AG20443 (cell line): Measurements from ENCODE around the gene HEY2.
"Not testable (repeated sequence)": the region's sequence is repeated elsewhere in the genome, so short reads cannot be mapped to it uniquely, and the experiment has no call there.

ENCODE experiments used
- DNase-seq: peaks from one replicate; pipeline ENCODE4 v3.0.0; 2012; ENCODE audit warnings: low spot score, mixed read lengths

The HEY2 gene

DNA sequence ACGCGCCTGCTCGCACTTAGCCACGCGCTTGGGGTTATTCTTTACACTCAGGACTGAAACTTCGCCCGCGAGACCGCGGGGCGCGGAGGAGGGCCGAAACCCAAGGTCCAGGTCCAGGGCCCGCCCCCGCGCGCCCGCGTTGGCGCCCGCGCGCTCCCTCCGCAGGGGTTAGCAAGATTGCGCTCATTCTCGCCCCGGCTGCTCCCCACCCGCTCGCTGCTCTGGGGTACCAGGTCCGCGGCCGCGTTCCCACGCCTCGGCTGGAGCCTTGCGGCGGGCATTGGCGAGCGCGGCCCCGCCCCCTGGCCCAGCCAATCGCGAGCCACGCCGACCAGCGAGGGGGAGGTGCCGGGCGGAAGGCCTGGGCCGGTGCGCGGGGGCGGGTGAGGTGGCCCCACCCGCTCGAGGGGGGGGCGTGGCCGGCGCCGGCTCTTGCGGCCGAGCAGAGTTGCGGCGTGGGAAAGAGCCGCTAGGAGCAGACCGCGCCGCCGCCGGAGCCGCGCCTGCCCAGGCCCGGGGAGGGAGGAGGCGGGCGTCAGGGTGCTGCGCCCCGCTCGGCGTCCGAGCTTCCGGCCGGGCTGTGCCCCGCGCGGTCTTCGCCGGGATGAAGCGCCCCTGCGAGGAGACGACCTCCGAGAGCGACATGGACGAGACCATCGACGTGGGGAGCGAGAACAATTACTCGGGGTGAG is at the start of gene HEY2:
HEY2 (plus strand) TSS at position 460 of the 692 bp plus-strand sequence; CDS start at position 605, 145 bp downstream.
- peak; percentile 99 for DNase-seq

DNA sequence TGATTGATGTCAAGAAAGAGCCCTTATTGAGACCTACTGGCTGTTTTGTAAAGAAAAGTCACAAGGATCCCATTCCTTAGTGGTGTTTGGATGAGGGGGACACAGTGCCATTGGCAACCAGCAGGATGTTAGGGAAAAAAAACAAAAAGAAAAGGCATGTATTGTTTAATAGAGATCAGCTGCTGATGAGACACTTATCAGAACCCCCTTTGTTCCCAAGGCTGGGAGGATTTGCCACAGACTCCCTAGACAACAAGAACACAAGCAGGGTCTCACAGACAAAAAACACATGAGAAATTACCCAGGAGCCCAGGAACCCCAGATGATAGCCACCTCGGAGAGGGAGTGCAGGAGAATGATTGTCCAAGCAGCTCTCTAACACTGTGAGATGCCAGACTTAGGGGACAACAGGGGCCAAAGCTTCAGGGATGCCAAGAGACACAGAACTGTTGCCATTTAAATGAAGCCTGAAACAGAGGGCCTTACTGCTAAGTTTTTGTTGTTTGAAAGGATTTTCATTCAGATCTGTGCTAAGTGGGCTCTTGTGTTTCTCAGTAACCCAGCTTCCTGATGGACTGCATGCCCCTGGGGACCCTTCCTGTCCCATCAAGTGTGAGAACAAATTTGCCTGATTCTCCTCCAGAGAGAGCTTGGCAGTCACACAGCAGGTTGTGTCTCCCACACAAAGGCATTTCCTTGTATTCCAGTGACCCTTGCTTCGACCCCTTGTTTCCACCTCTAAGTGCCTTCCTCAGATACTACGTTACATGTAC is 48.7 kb upstream of the HEY2 start:
- DNase-seq = no peak

DNA sequence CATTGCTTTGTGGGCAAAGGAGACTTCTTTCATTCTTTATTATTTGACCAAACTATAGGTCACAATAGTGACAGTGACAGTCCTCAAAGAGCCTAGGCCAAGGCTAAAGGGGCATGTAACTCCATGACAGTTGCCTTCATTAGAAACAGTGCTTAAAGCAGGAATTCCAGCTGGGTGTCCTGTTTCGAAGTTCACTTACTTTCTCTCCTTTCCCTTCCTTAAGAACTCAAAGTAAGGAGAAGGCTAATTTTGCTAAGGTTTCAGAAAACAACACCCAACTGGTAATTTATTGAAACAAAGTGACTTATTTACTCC is 48.1 kb upstream of the HEY2 start:
- no peak for DNase-seq

DNA sequence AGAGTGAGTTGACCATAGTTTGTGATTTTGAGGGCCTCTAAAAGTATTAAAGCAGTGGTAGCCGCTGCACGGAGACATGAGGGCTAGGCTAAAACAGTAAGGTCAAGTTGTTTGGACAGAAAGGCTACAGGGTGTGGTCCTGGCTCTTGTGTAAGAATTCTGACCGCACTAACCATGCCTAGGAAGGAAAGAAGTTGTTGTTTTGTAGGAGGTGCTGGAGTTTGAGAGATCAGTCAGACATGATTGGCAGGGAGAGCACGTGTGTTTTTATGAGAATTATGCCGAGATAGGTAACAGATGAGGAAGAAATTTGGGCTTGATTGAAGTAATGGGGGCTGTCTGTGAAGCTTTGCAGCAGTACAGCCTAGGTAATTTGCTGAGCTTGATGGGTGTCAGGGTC is 45.5 kb upstream of the HEY2 start:
- not testable (repeated sequence) for DNase-seq

DNA sequence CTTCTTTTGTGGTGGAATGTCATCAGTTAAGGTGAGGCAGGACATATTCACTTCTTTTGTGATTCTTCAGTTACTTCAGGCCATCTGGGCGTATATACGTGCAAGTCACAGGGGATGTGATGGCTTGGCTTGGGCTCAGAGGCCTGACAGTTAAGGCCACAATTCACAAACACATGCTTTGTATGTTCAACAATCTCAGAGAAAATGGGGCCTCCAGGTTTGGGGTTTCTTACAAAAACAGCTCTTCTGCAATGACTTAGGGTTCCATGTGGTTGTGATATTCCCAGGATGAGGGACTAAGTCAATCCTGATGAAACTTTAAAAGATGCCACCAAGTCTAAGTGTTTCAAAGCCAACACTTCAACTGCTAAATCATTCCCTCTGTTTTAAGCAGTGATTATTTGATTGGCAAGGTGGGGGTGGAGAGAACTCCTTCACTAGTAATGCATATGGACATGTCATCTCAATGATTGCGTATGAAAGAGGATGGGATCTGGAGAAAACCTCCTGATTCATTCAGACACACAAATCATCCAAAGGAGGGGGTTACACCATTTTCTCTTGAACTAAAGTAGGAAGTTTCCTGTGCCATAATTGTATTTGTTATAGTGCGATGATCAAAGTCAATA is 41.7 kb upstream of the HEY2 start:
- no peak for DNase-seq

DNA sequence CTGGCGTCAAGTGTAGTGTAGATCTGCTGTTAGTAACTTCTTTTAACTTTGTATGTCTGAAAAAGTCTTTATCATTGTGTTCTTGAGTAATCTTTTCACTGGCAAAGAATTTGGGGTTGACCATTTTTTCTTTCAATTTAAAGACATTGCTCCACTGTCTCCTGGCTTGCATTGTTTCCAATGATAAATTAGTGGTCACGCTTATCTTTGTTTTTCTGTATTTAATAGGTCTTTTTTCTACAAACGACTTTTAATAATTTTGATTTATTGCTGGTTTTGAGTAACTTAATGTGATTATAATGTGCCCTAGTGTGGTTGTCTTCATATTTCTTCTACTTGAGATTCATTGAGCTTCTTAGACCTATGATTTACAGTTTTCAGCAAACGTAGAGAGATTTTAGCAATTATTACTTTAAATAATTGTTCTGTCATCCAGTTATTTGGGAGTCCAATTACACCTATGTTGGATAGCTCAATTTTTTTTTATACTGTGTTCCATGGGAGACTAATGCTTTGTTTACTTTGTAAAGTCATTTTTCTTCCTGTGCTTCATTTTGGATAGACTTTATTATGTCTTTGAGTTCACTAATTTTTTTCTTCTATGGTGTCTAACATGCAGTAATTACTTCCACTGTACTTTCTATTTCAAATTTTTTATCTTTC is 38.3 kb upstream of the HEY2 start:
- no peak for DNase-seq

DNA sequence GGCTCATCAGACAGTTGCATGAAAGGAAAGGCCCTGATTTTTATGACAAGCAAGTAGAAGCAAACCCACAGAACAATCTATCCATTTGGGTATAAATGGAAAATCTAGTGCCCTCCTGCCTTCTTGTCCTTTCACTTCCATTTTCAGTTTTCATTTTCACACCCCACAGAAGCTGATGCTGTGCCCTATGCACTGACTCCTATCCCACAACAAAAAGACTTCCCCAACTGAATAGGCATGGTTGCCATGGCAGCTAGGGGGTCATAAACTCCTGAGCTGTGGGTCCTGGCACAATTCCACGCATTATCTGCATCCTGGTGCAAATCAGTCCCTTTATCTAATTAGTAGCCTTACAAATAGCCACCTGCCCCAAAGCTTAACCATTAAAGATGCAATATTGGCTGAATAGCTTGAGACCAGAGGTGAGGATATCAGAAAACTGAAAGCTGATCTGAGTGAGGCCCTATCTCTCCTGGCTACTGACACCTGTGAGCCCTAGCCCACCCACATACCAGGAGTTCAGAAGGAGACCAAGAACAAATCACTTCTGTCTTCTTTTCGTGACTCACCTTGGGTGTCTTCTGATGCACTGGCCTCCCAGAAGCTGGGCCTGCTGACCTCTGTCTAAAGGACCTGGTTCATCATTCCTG is 34.9 kb upstream of the HEY2 start:
- DNase-seq = no peak

DNA sequence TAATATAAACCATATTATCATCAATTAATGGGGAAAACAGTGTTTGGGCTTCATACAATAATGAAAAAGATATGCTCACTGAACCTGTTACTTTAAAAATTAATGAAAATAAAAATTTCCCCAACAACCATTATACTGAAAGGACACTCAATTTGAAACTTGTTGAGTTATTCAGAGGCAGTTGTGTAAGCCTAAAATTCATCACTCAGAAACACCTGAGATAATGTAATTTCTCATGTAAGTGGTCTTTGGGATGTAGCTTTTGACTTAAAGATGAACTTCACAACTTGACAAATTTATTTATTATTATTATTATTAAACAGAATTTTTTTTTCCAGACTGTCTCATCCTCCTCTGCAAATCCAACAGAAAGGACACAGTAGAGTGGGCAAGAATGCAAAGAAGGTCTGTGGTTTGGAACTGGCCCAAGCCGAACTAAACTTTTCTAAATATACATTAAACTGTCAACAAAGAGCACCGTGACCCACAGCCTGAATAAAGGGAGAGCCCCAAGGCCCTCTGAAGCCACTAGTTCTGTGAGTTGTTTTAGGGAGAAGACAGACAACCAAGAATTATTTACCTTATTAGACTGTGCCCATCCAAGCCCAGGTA is 32.2 kb upstream of the HEY2 start:
- no peak for DNase-seq

DNA sequence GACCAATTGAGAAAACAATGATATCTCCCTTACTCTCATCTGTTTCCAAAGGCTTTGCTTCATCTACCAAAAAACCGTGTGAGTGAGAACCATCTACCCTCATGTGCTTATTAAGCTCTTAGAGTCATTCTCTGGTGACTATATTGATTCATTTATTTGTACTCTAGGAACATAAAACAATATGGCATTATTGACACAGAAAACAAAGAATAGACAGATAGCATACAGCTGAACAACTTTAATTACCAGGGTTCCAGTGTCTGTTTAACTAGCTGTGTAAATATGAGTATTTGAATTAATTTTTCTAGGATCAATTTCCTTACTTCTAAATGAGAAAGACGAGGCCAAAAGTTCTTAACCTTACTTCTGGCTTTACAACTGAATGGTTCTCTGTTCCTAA is 31.3 kb upstream of the HEY2 start:
- no peak for DNase-seq

DNA sequence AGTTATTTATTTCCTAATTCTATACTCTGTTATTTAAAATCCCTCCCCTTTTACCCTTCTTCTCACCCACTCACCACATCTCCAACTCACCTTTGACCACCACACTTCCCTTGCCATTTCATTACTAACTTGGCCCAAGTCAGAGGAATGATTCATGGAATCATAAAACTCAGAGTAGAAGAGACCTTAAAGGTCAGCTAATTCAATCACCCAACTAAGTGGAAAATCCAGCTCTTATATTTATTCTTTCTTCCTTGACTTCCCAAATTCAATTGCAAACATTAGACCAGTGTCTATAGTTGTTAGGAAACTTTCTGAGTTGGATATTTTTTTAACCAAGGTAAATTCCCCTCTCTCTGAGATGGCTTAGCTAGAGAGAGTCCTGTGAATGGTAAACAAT is 26.5 kb upstream of the HEY2 start:
- DNase-seq = no peak

DNA sequence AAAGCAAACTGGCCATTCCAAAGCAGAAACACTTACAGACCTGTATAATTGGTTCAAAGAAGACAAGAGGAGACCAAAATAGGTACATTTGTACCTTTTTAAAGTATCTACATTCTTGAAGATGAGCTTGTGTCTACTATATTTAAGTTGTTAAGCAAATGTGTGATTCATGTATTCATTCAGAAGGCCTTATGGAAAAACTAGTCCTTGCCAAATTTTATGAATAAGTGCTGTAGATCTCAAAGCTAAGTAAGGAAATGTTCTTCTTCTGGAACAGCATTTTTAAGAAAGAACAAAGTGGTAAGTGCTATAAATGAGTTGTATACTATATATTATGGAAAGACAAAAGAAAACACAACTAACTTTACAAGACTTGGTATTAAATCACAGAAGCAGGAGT is 22.2 kb upstream of the HEY2 start:
- no peak for DNase-seq

DNA sequence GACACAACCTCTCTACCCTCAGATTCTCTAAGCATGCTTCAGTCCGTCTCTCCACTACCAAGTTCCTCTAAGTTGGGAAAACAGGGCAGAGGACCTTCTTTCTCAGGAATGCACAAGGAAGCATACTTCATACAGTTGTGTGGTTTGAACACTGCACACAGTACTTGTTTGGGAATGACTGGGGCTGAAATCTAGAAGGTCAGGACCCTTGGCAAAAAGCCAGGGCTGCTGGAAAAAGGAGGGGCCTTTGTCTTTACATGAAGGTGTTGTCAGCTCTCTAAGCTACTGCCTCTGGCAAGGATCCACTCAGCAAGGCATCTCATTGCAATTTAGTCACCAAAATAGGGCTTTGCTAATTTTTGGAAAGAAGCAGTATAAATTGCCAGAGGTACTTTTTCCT is 20.7 kb upstream of the HEY2 start:
- DNase-seq = no peak

DNA sequence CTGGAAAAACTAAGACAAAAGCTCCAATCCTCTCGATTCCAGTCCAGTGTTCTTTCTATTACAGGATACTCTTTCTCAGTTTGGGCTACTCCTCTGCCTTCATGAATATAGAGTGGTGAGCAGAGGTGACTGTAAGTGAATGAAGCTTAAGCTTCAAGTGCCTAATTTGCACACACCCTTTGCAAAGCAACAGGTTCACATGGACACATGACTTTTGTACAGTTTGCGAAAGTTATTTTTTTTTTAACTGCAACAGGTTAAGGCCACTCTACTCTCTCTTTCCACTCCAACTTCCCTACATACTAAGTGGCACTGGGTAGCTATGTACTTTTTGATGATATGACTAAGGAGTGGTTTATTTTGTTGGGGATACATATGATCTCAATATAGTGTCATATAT is 19.4 kb upstream of the HEY2 start:
- DNase-seq = no peak

DNA sequence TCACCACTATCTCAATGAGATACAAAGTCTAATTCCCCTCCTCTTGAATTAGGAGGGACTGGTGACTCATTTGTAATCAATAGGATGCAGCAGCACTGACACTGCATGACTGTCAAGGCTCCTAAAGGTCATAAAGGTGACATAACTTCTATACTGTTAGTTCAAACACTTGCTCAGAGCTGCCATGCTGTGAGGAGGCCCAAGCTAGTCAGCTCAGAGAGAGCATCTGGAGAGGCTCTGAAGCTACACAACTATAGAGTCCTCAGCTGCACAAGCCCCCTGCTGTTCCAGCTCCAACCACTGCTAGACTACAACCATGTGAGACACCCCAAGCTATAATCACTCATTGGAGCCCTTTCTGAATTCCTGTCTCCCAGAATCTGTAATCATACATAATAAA is 17.0 kb upstream of the HEY2 start:
- no peak for DNase-seq

DNA sequence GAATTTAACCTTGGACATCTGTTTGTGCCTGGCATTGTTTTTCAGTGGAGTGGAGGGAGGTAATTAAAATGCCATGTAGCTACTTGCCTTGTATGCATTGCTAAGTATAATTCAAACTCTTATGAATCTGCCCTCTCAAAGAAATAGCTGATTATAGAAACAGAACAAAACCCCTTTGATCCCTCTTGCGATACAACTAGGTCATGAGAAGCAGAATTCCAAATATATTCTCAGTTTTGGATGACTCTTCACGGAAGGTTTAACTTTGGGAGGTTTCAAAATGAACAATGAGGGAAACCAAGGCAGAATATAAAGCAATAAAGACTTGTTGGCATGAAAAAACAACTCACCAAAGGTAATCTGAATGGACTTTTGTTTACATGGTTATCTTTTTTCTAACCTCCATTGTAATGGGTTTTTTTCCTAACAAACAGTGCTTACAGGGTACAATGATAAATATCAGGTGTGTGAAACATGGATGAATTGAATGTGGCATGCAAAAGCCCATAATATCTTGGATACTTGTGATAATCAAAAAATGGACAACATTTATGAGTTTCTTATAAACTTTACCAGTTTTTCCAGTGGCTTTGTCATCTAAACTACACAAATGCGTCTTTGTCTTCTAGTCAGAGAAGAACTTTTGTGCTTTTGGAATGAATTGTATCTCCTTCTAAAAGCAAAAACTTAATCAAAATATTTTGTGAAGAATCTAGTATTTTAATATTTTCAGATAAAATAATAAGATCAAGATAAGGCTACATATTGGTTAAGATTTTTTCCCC is 15.7 kb upstream of the HEY2 start:
- no peak for DNase-seq

DNA sequence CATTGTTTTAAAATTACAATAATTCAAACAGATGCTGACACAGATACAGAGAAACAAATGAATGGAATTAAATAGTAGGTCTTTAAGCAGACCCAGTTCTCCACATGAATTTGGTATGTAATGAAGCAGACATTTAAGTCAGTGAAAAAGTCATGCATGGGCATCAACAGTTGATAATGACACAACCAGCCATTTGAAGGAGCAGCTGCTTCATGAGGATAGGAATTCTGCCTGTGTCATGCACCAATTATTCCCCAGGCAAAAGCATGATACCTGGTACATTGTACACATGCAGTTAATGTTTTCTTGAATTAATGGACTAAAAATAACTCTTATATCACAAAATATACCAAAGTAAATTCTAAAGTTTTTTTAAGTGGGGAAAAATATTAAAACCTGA is 11.2 kb upstream of the HEY2 start:
- DNase-seq = no peak

DNA sequence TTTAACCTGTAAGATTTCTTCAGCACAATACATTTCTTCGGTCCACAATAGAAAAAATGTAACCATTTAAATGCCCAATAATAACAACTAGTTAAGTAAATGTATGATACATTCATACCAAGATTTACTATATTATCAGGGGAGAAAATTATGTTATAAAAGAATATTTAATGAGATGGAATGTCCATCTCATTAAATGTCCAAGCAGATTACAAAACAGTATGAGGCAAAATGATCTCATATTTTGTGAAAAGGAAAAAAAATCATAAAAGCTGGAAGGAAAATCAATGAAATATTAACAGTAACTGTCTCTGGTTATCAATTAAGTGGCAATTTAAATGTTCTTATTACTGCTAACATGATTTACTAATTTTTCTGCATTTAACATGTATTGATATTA is 10.1 kb upstream of the HEY2 start:
- DNase-seq = no peak

DNA sequence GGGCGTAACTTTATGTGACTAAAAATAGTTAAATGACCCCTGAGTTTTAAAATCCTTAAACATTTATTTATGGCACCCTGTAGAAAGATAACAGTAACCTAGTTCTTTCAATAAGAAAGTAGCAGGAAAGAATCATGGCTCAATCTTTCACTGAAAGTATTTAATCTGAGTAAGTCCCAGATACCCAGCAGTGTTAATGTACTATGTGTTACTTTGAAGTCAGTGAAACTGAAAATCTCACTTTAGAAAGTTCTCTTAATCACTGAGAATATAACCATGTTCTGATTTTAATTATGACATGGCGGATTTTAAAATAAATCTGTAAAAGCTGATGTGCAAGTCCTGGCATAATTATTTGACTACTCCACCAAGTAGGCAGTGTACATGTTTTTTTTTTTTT is 8.1 kb upstream of the HEY2 start:
- DNase-seq = no peak

DNA sequence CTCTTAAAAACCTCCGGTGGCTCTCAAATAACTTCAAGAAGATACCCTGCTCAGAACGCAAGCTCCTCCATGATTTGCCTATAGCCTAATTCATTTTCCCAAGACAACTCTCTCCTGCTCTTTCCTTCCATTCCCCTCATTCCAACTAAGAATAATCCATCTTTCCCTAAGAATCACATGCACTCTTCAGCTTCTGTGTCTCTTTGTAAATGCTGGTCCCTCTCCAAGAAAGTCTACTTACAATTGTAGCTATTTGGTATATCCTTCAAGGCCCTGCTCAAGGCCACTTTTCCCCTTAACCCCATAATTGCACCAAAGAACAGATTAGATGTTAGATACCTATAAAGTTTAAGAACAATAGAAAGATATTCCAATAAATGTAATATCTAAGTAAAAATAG is 7.4 kb upstream of the HEY2 start:
- no peak for DNase-seq

DNA sequence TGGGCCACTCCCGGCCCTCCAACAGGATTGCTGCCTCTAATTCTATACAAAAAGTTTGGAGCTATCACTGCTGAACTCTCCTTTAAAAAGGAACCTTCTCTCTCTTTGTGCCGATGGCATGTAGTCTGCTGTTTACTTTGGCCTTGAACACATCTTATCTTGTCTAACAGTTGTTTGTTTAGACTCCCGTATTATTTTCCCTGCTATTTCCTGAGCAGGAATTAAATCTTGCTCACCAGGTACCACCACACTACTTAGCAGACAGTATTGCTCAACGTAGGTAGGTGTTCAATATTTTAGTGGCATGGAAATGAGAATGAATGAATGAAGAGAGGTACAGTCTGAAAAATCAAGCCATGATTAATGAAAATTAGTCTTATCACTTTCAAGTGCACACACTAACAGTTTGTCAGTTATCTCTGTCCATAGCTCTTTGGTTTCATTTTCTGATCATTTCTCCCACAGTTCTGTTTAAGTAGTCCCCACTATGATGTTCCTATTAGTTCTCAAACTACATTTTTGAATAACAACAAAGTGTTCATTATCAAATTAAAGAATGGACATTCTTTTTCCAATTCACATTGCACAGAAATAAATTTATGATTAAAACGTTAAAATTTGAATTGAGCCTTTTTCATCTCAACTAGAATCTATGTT is 6.8 kb upstream of the HEY2 start:
- no peak for DNase-seq

DNA sequence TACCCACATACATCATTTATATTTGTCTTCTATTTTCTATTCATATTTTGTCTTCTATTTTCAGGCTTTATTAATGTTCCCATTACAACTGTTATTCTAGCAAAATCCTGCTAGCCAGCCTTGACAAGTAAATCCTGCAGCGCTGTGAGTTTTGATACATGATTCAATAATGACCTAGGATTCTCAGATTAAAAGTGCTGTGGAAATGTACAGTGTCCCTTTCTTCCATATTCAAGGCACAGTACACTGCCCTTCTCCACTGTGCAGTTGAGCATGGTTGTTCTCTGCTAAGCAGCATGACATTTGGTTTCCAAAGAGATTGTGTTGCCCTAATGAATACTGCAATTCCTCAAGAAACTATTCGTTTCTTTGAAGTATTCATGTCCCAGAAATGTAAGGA is 5.8 kb upstream of the HEY2 start:
- DNase-seq = no peak
